ENCODE results near the gene MYEOV. TPM values are rescaled to one million over a fixed set of nuclear protein-coding genes. Genes with fewer than 3 reads are reported as not detected.

Gene MYEOV
- total and polyA plus RNA-seq, 10 of the 15 experiments (the other 5 are each of a cell fraction or from before 2014, with no cell fraction given): 0.05 to 0.40 (median 0.26) TPM; not detected in 3

DNA sequence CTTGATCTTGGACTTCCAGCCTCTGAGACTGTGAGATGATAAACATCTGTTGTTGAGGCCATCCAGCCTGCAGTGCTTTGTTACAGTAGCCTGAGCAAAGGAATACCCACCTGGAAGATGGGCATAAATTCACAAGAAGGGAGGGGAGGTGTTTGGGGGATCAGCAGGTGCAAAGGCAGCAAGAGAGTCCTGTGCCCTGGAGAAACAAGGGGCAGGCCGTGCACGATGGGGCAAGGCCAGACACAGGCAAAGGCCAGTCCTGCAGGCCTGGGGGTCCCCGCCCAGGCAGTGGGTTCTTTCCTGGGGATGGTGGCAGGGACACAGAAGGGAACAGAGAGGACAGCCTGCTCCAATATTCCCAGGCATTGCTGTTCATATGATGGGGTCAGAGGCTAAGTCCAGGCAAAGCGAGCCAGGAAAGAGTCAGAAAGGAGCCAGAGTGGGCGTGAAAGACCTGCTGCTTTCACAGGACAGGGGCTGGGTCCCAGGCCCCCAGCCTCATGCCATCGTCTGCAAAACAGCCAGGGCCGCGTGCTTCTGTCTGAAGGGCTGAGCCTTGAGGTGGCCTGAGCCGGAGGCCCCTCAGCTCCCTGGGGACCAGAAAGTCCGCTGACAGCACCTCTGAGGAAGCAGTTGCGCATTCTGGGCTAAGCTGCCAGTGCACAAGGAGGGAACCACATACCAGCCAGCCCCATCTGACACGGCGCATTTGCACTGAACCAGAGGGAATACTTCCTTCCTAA is 48.8 kb downstream of the MYEOV start:
- no peak for ATAC-seq
- ChIA-PET SMC1A (ENCODE audit: uncharacterized antibody, unreplicated experiment) (no interaction called here), CTCF (no interaction called here), RAD21 (ENCODE audit: unreplicated experiment) (no interaction called here), POLR2A (no interaction called here)
- Histone ChIP-seq H3K27me3 (replicated peaks in 1 of 2; ENCODE audit: control insufficient read depth in 2 of 2, insufficient read depth in 2 of 2, low read length in 1 of 2) (no peaks in the 10 kb centered on the region), H3K4me1 (ENCODE audit: control insufficient read depth, insufficient read depth, low read length) (peaks cover 3% of the 10 kb centered on the region), H3K9me3 (replicated peaks; ENCODE audit: control insufficient read depth, insufficient read depth, low read length) (peaks cover 2% of the 10 kb centered on the region; the same call in 1 of the 3 replicates), H3K4me3 (no peak overlapping the region), H4K20me1 (ENCODE audit: control insufficient read depth, insufficient read depth) (no peaks in the 10 kb centered on the region), H2AFZ (ENCODE audit: control insufficient read depth, low read depth, low read length) (no peak overlapping the region), H3K9ac (ENCODE audit: control insufficient read depth, insufficient read depth, low read length) (no peak overlapping the region), H3K27ac (ENCODE audit: control insufficient read depth, insufficient read depth) (no peak overlapping the region), H3K4me2 (ENCODE audit: control insufficient read depth, insufficient read depth) (no peak overlapping the region), H3K79me2 (ENCODE audit: control insufficient read depth, insufficient read depth, low read length) (no peaks in the 10 kb centered on the region), H3K36me3 (ENCODE audit: control insufficient read depth in 2 of 2, insufficient read depth in 2 of 2, low read length in 1 of 2) (no peaks in the 10 kb centered on the region)
- in situ Hi-C loops (cut with MboI) (no loop called here), intact Hi-C loops (cut with micrococcal nuclease; ENCODE audit: unreplicated experiment) (no loop called here)
- DNase-seq (ENCODE audit: low read depth, low spot score): no peak
- TF ChIP-seq TCF3 (IDR thresholded peaks at IDR 0.05; ENCODE audit: borderline replicate concordance, insufficient read depth, low read depth, low read length) (no peak), TARDBP (IDR thresholded peaks at IDR 0.05; ENCODE audit: borderline replicate concordance) (no peak)
- no TSS peak for BruUV-seq (replicated peaks)
- FAIRE-seq: no peak
- 51% methylated on average over 13 of the region's 13 CpGs for WGBS (ENCODE audit: insufficient coverage, insufficient replicate concordance, low lambda C conversion rate, missing lambda C conversion rate)

DNA sequence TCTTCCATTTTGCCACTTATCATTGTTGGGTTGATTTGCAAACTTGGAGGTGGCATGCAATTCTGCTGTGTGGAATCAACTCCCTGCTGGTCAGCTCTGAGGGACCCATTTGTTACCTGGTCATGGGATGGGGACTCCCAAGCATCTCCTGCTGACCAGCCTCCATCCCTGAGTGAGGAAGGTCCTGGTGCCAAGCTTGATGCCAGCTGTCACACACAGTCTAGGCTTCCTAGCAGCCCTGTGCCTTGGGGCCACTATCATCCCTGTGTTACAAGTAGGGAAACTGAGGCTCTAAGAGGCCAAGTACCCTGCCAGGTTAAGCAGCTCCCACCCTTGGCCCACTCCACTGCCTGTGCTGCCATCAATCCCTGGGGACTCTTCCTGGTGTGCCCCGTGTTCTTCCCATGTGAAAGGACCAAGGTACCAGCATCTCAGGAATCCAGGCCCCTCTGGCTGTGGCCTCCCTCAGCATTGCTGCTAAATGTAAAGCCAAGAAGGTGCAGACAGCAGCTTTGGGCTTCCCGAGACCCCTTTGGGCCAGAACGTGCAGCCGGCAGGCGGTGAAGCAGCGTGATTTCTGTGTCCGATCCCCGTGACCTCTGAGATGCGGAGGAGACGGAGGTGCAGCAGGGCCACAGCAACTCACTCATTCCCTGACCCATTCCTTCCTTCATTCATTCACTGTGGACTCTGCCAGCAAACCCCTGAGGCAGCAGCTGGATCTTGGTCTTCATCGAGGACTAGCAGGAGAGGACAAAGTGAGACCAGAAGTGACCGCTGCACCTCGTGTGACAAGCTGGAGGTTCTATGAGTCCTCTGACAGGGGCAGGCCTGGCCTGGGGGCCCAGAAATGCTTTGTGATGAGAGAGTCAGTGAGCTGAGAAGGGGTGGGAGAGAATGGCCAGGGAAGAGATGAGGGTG is 49.7 kb downstream of the MYEOV start:
- no TSS peak for BruUV-seq (replicated peaks)
- no peak for DNase-seq (ENCODE audit: low read depth, low spot score)
- TF ChIP-seq SRF (IDR thresholded peaks at IDR 0.05; ENCODE audit: low read depth in 2 of 2, low read length in 2 of 2): no peak
- TF ChIP-seq CHD2 (IDR thresholded peaks at IDR 0.05; ENCODE audit: borderline replicate concordance, low read depth, low read length): no peak
- TF ChIP-seq RB1 (IDR thresholded peaks at IDR 0.05; ENCODE audit: borderline replicate concordance): no peak
- TF ChIP-seq SREBF1 (IDR thresholded peaks at IDR 0.05; ENCODE audit: low read length): no peak
- TF ChIP-seq MYC (IDR thresholded peaks at IDR 0.05; ENCODE audit: insufficient read depth, insufficient read length, insufficient replicate concordance, low read length, severe bottlenecking): no peak
- TF ChIP-seq CREB1 (IDR thresholded peaks at IDR 0.05; ENCODE audit: low read depth): no peak
- no peak for TF ChIP-seq MTA3 (IDR thresholded peaks at IDR 0.05; ENCODE audit: borderline replicate concordance, low read length)
- no peak for TF ChIP-seq KDM1A (IDR thresholded peaks at IDR 0.05; ENCODE audit: borderline replicate concordance)
- no peak for TF ChIP-seq EGR1 (IDR thresholded peaks at IDR 0.05; ENCODE audit: borderline replicate concordance in 1 of 2, low read depth in 2 of 2, low read length in 2 of 2)
- no peak for TF ChIP-seq TAF1 (IDR thresholded peaks at IDR 0.05; ENCODE audit: borderline replicate concordance, low read depth, low read length)
- no peak for TF ChIP-seq SMC3 (IDR thresholded peaks at IDR 0.05; ENCODE audit: borderline replicate concordance, low read length)
- no peak for TF ChIP-seq MXI1 (IDR thresholded peaks at IDR 0.05; ENCODE audit: low read depth, low read length)
- TF ChIP-seq CBX5 (IDR thresholded peaks at IDR 0.05; ENCODE audit: low read depth): no peak
- TF ChIP-seq, protein P1, sequence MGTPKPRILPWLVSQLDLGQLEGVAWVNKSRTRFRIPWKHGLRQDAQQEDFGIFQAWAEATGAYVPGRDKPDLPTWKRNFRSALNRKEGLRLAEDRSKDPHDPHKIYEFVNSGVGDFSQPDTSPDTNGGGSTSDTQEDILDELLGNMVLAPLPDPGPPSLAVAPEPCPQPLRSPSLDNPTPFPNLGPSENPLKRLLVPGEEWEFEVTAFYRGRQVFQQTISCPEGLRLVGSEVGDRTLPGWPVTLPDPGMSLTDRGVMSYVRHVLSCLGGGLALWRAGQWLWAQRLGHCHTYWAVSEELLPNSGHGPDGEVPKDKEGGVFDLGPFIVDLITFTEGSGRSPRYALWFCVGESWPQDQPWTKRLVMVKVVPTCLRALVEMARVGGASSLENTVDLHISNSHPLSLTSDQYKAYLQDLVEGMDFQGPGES (IDR thresholded peaks at IDR 0.05): no peak

More for the DNA sequence above, 49.7 kb downstream of the MYEOV start:
- 81% methylated on average over 13 of the region's 13 CpGs for WGBS (ENCODE audit: insufficient coverage, insufficient replicate concordance, low lambda C conversion rate, missing lambda C conversion rate)
- no peak overlapping the region for H3K4me2 ChIP-seq (ENCODE audit: control insufficient read depth, insufficient read depth)
- POLR2A ChIA-PET: no interaction called here
- ATAC-seq (no peak), FAIRE-seq (no peak)
- no peaks in the 10 kb centered on the region for H3K4me1 ChIP-seq (ENCODE audit: control insufficient read depth, insufficient read depth, low read length)
- H2AFZ ChIP-seq (ENCODE audit: control insufficient read depth, low read depth, low read length): no peak overlapping the region
- H3K27ac ChIP-seq (ENCODE audit: control insufficient read depth, insufficient read depth): no peak overlapping the region
- no peaks in the 10 kb centered on the region for H4K20me1 ChIP-seq (ENCODE audit: control insufficient read depth, insufficient read depth)
- in situ Hi-C loops (cut with MboI) (no loop called here), intact Hi-C loops (cut with micrococcal nuclease; ENCODE audit: unreplicated experiment) (no loop called here)
- no peaks in the 10 kb centered on the region for H3K79me2 ChIP-seq (ENCODE audit: control insufficient read depth, insufficient read depth, low read length)
- no peaks in the 10 kb centered on the region for H3K27me3 ChIP-seq (replicated peaks in 1 of 2; ENCODE audit: control insufficient read depth in 2 of 2, insufficient read depth in 2 of 2, low read length in 1 of 2)
- H3K4me3 ChIP-seq: no peak overlapping the region
- SMC1A ChIA-PET (ENCODE audit: uncharacterized antibody, unreplicated experiment): no interaction called here
- peaks cover 7% of the 10 kb centered on the region; the same call in 1 of the 3 replicates for H3K9me3 ChIP-seq (replicated peaks; ENCODE audit: control insufficient read depth, insufficient read depth, low read length)
- CTCF ChIA-PET: no interaction called here
- no peak overlapping the region for H3K9ac ChIP-seq (ENCODE audit: control insufficient read depth, insufficient read depth, low read length)
- no peaks in the 10 kb centered on the region for H3K36me3 ChIP-seq (ENCODE audit: control insufficient read depth in 2 of 2, insufficient read depth in 2 of 2, low read length in 1 of 2)
- RAD21 ChIA-PET (ENCODE audit: unreplicated experiment): no interaction called here
